Heart right ventricle (tissue), 16 donors: ENCODE results near the gene LYRM2. TPM values are rescaled to one million over a fixed set of nuclear protein-coding genes. Genes with fewer than 3 reads are reported as not detected.

Experiments
- ATAC-seq, 8 donors: fragments of 200-7000 bp; cut with Tn5 transposase; one replicate each; pipeline ENCODE4 v1.9.1; 2020; ENCODE audit warnings: mild to moderate bottlenecking in 8 of 8, moderate library complexity in 8 of 8, moderate number of reproducible peaks in 1 of 8
- DNase-seq, 2 donors: peaks; one replicate each; pipeline ENCODE4 v3.0.0-alpha.2; 2020
- H3K27ac ChIP-seq, 10 donors: fragments of 200-600 bp; sonication (generic) in 2 of 10; one replicate each; pipeline versions ENCODE4 v1.5.0 to v1.8.0; 2020 to 2022; ENCODE audit warnings: mild to moderate bottlenecking in 3 of 10
- H3K27me3 ChIP-seq, 7 donors: fragments of 200-600 bp; one replicate each; pipeline ENCODE4 v1.8.0; 2021 to 2022; ENCODE audit warnings: mild to moderate bottlenecking in 2 of 7
- H3K36me3 ChIP-seq, 9 donors: fragments of 200-600 bp; sonication (generic) in 1 of 9; one replicate each; pipeline versions ENCODE4 v1.5.0 to v1.8.0; 2020 to 2022; ENCODE audit warnings: mild to moderate bottlenecking in 2 of 9
- H3K4me1 ChIP-seq, 9 donors: fragments of 200-600 bp; sonication (generic) in 1 of 9; one replicate each; pipeline versions ENCODE4 v1.5.0 to v1.8.0; 2020 to 2022; ENCODE audit warnings: mild to moderate bottlenecking in 4 of 9
- H3K4me3 ChIP-seq, 10 donors: fragments of 200-600 bp; sonication (generic) in 2 of 10; one replicate each; pipeline versions ENCODE4 v1.5.0 to v1.8.0; 2020 to 2022; ENCODE audit warnings: mild to moderate bottlenecking in 7 of 10, moderate library complexity in 2 of 10
- H3K9me3 ChIP-seq, 11 donors: fragments of 200-600 bp in 10 of 11; sonication (generic) in 2 of 11; one replicate each; pipeline versions ENCODE4 v1.5.0 to v1.8.0; 2013 to 2022; ENCODE audit warnings: mild to moderate bottlenecking in 2 of 11, control low read depth in 1 of 11, moderate library complexity in 1 of 11
- WGBS, 2 donors: extraction: QIAGEN DNeasy Blood & Tissue Kit; methylation state at CpG; one replicate each; pipeline ENCODE4 v1.1.7; 2013; ENCODE audit warnings: inconsistent platforms in 1 of 2; 5-methylcytosine and 5-hydroxymethylcytosine counted together
- intact Hi-C, 10 donors: fragments of 100-400 bp; cut with DNase I; formaldehyde crosslinking; loops; one replicate each; pipeline versions ENCODE4 v1.11.1 to v1.14.2; 2022
- polyA plus RNA-seq, 2 donors: library from polyadenylated mRNA; stranded (reverse); fragments of 200-250 nt; gene quantifications; one replicate each; pipeline ENCODE4 v1.2.3, GENCODE V29; 2013
- total RNA-seq, 10 donors: library from RNA; stranded (reverse); fragmentation: NEBNext Ultra II Directional in 3 of 10; extraction: Animal tissue kit (Norgen Biotek cat#: 25700) in 3 of 10; gene quantifications; one replicate each; pipeline versions ENCODE4 v1.2.1 to v1.2.4, GENCODE V29; 2021 to 2023
- TF ChIP-seq, protein P1 (sequence below), 9 donors: fragments of 200-600 bp; sonication (generic) in 2 of 9; IDR thresholded peaks; one replicate each; pipeline versions ENCODE4 v1.5.0 to v1.8.0; 2021 to 2022; ENCODE audit warnings: antibody characterized with exemption in 9 of 9, mild to moderate bottlenecking in 5 of 9, moderate library complexity in 1 of 9
- donor health status: Arrhythmogenic right ventricular cardiomyopathy.
- donor health status: ischemic (EF 13 %, LVEDD 7.1; RV severe dilation, severe dysfunction).
- donor health status: healthy with polysubstance abuse.
- donor health status: DM: no; HTN: yes; CAD: no.
- donor health status: DM: no; HTN: no; CAD: no.
- donor health status: ischemic (EF 25% LVEDD 6.9; RV normal size, moderate dysfunction).
- donor health status: ischemic (EF 25% LVEDD 5.7; RV mildly dilated, moderate dysfunction).
- donor health status: healthy.
- donor health status: DM: yes; HTN: yes; CAD: no.
- donor health status: Ischemic cardiomyopathy.
- donor health status: ischemic (EF 35%, LVEDD 5.7; RV mildly dilated, moderate dysfunction).
- donor health status: nonischemic (EF 11% LVEDD 7.7; RV severe dilation, severe dysfunction).
- donor health status: DM: yes; HTN: yes; CAD: no.
- donor health status: PGD.
- donor health status: ischemic (EF 29% LVEDD 5.4; RV normal size, mild dysfunction).
- donor health status: nonischemic (EF 23%, LVEDD 6.1; RV moderate dilation, normal function).

LYRM2 gene
- total and polyA plus RNA-seq, 12 donors: 10.9 to 58.2 (median 46.8) TPM

DNA sequence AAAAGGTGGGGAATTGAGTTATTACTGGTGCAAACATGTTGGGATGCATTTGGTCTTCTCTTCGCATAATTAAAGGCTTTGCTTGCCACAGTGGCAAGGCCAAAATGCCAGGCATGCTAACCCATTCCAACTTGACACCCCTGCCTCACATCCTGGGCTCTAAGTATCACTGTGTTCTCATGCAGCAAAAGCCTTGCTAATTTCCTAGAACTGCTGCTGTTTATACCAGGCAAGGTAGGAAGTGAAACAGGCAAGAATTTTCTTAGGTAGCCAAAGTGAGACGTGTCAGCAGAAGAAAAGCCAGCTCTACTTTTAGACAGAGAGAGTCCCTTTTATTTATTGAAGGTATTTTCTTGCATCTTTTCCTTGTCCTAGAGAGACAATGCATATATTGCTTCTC is 41.2 kb downstream of the LYRM2 start:
- 73 to 93% methylated on average over 2 of the region's 2 CpGs for WGBS, 2 donors
- intact Hi-C loops: loop anchor here in 2 of 10 donors (5.0 to 10.0 kb wide), 2 partner anchors 63 to 165 kb away; partner anchors contain the start of gene ANKRD6 (in 1 of the 2)
- H3K9me3 ChIP-seq: no peaks in the 10 kb centered on the region
- TF ChIP-seq, protein P1, sequence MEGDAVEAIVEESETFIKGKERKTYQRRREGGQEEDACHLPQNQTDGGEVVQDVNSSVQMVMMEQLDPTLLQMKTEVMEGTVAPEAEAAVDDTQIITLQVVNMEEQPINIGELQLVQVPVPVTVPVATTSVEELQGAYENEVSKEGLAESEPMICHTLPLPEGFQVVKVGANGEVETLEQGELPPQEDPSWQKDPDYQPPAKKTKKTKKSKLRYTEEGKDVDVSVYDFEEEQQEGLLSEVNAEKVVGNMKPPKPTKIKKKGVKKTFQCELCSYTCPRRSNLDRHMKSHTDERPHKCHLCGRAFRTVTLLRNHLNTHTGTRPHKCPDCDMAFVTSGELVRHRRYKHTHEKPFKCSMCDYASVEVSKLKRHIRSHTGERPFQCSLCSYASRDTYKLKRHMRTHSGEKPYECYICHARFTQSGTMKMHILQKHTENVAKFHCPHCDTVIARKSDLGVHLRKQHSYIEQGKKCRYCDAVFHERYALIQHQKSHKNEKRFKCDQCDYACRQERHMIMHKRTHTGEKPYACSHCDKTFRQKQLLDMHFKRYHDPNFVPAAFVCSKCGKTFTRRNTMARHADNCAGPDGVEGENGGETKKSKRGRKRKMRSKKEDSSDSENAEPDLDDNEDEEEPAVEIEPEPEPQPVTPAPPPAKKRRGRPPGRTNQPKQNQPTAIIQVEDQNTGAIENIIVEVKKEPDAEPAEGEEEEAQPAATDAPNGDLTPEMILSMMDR (IDR thresholded peaks at IDR 0.05): no peak
- H3K4me1 ChIP-seq: peaks cover 0 to 23% (median 3%) of the 10 kb centered on the region in 9 donors
- no peak overlapping the region for H3K27ac ChIP-seq
- H3K27me3 ChIP-seq: no peaks in the 10 kb centered on the region
- no peak overlapping the region for H3K4me3 ChIP-seq
- peaks cover 0 to 3% (median 0%) of the 10 kb centered on the region in 9 donors for H3K36me3 ChIP-seq
- no peak for DNase-seq
- no peak for ATAC-seq

DNA sequence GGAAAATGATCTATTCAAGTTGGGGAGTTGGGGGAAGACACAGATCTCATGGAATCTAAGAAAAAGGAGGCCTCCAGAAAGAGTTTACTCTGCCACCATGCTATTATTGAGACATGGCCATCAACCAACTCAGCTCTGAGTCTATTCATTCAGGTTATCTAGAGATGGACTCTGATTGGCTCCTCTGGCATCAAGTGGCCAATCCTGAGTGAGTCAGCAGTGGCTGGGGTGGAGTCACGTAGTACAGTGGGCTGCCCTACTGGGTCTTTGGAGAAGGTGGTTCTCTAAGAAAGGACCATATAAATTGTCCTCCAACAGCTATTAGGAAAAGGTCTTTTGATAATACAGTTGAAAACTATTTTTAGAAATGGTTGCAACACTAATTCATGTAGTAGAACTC is 42.1 kb downstream of the LYRM2 start:
- Histone ChIP-seq H3K4me3 (no peak overlapping the region), H3K4me1 (peaks cover 0 to 23% (median 3%) of the 10 kb centered on the region in 9 donors), H3K9me3 (no peaks in the 10 kb centered on the region), H3K36me3 (no peaks in the 10 kb centered on the region), H3K27me3 (no peaks in the 10 kb centered on the region), H3K27ac (no peak overlapping the region)
- DNase-seq (no peak), ATAC-seq (peak in 1 of 8 donors; percentile 54)
- WGBS, 2 donors: 96 to 98% methylated on average over 1 of the region's 1 CpG
- intact Hi-C loops: loop anchor here in 2 of 10 donors (5.0 to 10.0 kb wide), 2 partner anchors 62 to 164 kb away; partner anchors contain the start of gene ANKRD6 (in 1 of the 2)
- TF ChIP-seq, protein P1 (IDR thresholded peaks at IDR 0.05): no peak

DNA sequence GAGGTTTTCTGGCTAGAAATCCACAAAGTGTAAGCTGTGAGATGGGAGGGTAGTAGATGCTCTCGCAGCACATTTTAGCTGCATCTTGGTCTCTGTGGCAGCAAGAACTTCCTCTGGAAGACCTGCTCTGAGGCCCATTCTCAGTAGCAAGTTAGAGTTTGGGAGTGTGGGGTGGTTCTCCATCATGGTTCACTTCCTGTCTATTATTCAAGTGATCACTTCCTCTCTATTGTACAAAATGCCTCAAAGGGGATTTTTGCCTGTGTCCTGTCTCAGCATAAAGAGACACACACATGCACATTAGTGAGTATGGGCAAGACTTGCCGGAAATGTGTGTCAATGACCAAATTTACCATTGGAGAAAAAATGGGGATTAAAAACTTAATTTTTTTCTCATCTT is 42.5 kb downstream of the LYRM2 start:
- Histone ChIP-seq H3K9me3 (no peaks in the 10 kb centered on the region), H3K4me3 (no peak overlapping the region), H3K36me3 (no peaks in the 10 kb centered on the region), H3K27ac (no peak overlapping the region), H3K27me3 (no peaks in the 10 kb centered on the region), H3K4me1 (peaks cover 0 to 23% (median 3%) of the 10 kb centered on the region in 9 donors)
- intact Hi-C loops: loop anchor here in 2 of 10 donors (5.0 to 10.0 kb wide), 2 partner anchors 61 to 164 kb away; partner anchors contain the start of gene ANKRD6 (in 1 of the 2)
- no peak for DNase-seq
- WGBS, 2 donors: 87 to 90% methylated on average over 2 of the region's 2 CpGs
- no peak for ATAC-seq
- TF ChIP-seq, protein P1 (IDR thresholded peaks at IDR 0.05): no peak

DNA sequence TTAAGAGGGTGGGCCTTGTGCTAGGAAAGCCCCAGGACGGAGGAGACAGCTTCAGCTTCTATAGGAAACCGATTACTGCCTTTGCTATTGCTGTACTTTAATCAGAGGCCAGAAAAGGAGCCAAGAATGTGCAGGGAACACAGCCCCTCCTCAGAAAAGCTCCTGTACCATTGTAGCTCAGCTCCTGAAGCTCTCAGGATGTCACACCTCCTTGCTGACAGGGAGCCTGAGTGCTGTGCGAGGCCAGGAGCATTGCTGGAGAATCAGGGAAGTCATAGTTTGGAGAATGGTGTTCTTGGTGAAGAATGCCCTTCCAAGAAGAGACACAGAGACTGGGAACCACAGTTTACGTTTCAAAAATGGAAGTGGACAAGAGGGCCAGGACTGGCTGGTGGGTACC is 46.8 kb downstream of the LYRM2 start:
- ATAC-seq (no peak), DNase-seq (no peak)
- Histone ChIP-seq H3K4me1 (peaks cover 0 to 12% (median 3%) of the 10 kb centered on the region in 9 donors), H3K4me3 (no peak overlapping the region), H3K27me3 (no peaks in the 10 kb centered on the region), H3K27ac (no peak overlapping the region), H3K9me3 (no peaks in the 10 kb centered on the region), H3K36me3 (no peaks in the 10 kb centered on the region)
- intact Hi-C loops: loop anchor here in 1 of 10 donors (10.0 kb wide), 1 partner anchor 57 kb away; no protein-coding TSS in a partner anchor
- TF ChIP-seq, protein P1 (IDR thresholded peaks at IDR 0.05): no peak
- WGBS, 2 donors: 93% methylated on average over 4 of the region's 4 CpGs
